H1 (cell line): ENCODE measurements around the gene KIF4A.

Experiments used
- CTBP2 ChIP-seq: IDR thresholded peaks from 2 replicates; pipeline ENCODE4 v1.7.0; 2011; ENCODE audit warnings: borderline replicate concordance, mild to moderate bottlenecking, moderate library complexity, mixed read lengths, low read length; ENCODE audit not compliant: insufficient read depth, insufficient read length
- CTCF ChIP-seq, 3 experiments: IDR thresholded peaks; 1 replicate in 2 of 3; 2 replicates in 1 of 3; pipeline versions ENCODE4 v1.5.1 to v1.6.1; 2011; ENCODE audit warnings: low read length in 3 of 3, mild to moderate bottlenecking in 3 of 3, inconsistent platforms in 2 of 3, low read depth in 1 of 3, moderate library complexity in 1 of 3; ENCODE audit not compliant: insufficient read depth in 1 of 3; ENCODE audit errors: control extremely low read depth in 1 of 3
- GABPA ChIP-seq: IDR thresholded peaks from 2 replicates; pipeline ENCODE4 v1.6.1; 2011; ENCODE audit warnings: mild to moderate bottlenecking, low read length, moderate library complexity, borderline replicate concordance; ENCODE audit not compliant: insufficient read depth
- POLR2A ChIP-seq, 2 experiments: IDR thresholded peaks; 1 replicate in 1 of 2; 2 replicates in 1 of 2; pipeline ENCODE4 v1.6.1; 2011; ENCODE audit warnings: low read depth in 2 of 2, low read length in 2 of 2, mild to moderate bottlenecking in 2 of 2; ENCODE audit errors: control extremely low read depth in 1 of 2
- POLR2AphosphoS5 ChIP-seq: IDR thresholded peaks from 2 replicates; pipeline ENCODE4 v1.6.1; 2011; ENCODE audit warnings: low read depth, low read length
- RFX5 ChIP-seq: IDR thresholded peaks from 2 replicates; pipeline ENCODE4 v1.6.1; 2011; ENCODE audit warnings: low read depth, low read length, improper control_type of control experiment, borderline replicate concordance
- SAP30 ChIP-seq: fragments of 300-600 bp; sonication (generic); IDR thresholded peaks from 2 replicates; pipeline ENCODE4 v1.7.1; 2012; ENCODE audit warnings: low read length, moderate library complexity, mild to moderate bottlenecking, inconsistent platforms; ENCODE audit not compliant: insufficient read depth, insufficient replicate concordance
- SRF ChIP-seq: IDR thresholded peaks from 2 replicates; pipeline ENCODE4 v1.6.1; 2011; ENCODE audit warnings: mild to moderate bottlenecking, low read depth, low read length, moderate library complexity

DNA sequence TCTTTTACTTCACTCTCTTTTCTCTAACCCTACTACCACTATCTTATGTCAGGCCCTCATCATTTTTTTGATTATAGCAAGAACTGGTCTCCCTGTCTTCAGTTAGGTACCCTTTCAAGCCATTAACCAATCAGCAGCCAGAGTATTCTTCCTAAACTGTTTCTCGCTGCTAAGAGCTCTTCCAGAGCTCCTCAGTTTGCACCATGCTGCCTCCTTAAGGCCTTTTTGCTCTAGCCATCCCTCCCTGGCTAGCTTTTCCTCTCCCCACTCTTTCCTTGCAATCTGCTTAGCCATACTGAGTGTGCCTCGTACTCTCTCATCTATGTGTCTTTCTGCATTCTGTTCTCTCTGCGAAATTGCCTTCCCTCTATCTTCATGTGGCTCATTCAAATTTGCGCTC is 32.9 kb downstream of the KIF4A start:
- no peak for TF ChIP-seq CTCF (IDR thresholded peaks at IDR 0.05; ENCODE audit: control extremely low read depth in 1 of 3, insufficient read depth in 1 of 3, low read depth in 1 of 3, low read length in 3 of 3)
- no peak for TF ChIP-seq SRF
- no peak for TF ChIP-seq GABPA
- TF ChIP-seq RFX5: no peak
- no peak for TF ChIP-seq POLR2AphosphoS5
- no peak for TF ChIP-seq SAP30
- TF ChIP-seq POLR2A (IDR thresholded peaks at IDR 0.05; ENCODE audit: control extremely low read depth in 1 of 2, low read depth in 2 of 2, low read length in 2 of 2): no peak
- TF ChIP-seq CTBP2: no peak
